Liver (tissue), 9 donors: ENCODE results near the gene COPS7A. TPM values are rescaled to one million over a fixed set of nuclear protein-coding genes. Genes with fewer than 3 reads are reported as not detected.

Experiments
- DNase-seq: peaks from one replicate; pipeline ENCODE4 v3.0.0-alpha.2; 2017; ENCODE audit warnings: low spot score
- H3K27ac ChIP-seq, 2 donors: one replicate each; pipeline ENCODE4 v1.7.0; 2013; ENCODE audit warnings: inconsistent platforms in 2 of 2, low read length in 2 of 2, control low read depth in 1 of 2, low read depth in 1 of 2, mild to moderate bottlenecking in 1 of 2
- H3K27me3 ChIP-seq, 4 donors: one replicate each; pipeline versions ENCODE4 v1.6.1 to v1.7.0; 2013; ENCODE audit warnings: low read length in 3 of 4, inconsistent platforms in 1 of 4, mild to moderate bottlenecking in 1 of 4, moderate library complexity in 1 of 4; ENCODE audit not compliant: control insufficient read depth in 4 of 4, insufficient read depth in 4 of 4
- H3K36me3 ChIP-seq, 4 donors: one replicate each; pipeline versions ENCODE4 v1.6.1 to v1.7.0; 2013; ENCODE audit warnings: low read length in 3 of 4, mild to moderate bottlenecking in 3 of 4, low read depth in 1 of 4, moderate library complexity in 1 of 4; ENCODE audit not compliant: control insufficient read depth in 4 of 4, insufficient read depth in 3 of 4
- H3K4me1 ChIP-seq, 4 donors: one replicate each; pipeline versions ENCODE4 v1.6.1 to v1.7.0; 2013; ENCODE audit warnings: low read length in 3 of 4, mild to moderate bottlenecking in 3 of 4, moderate library complexity in 1 of 4; ENCODE audit not compliant: control insufficient read depth in 4 of 4, insufficient read depth in 4 of 4
- H3K4me3 ChIP-seq, 3 donors: one replicate each; pipeline versions ENCODE4 v1.6.1 to v1.7.0; 2013; ENCODE audit warnings: low read length in 3 of 3, control low read depth in 1 of 3, low read depth in 1 of 3, mild to moderate bottlenecking in 1 of 3
- H3K9ac ChIP-seq, 2 donors: one replicate each; pipeline ENCODE4 v1.7.0; 2013; ENCODE audit warnings: low read length in 2 of 2, mild to moderate bottlenecking in 2 of 2, moderate library complexity in 2 of 2, control low read depth in 1 of 2, low read depth in 1 of 2
- H3K9me3 ChIP-seq, 4 donors: one replicate each; pipeline versions ENCODE4 v1.6.1 to v1.7.0; 2013; ENCODE audit warnings: low read length in 3 of 4; ENCODE audit not compliant: control insufficient read depth in 4 of 4
- EGR1 ChIP-seq, 2 donors: IDR thresholded peaks; 2 replicates each; pipeline ENCODE4 v1.6.1; 2016 to 2018; ENCODE audit warnings: antibody characterized with exemption in 2 of 2, low read depth in 2 of 2
- FOXA1 ChIP-seq: IDR thresholded peaks from 2 replicates; pipeline ENCODE4 v1.6.1; 2016; ENCODE audit warnings: antibody characterized with exemption
- FOXA2 ChIP-seq: IDR thresholded peaks from 2 replicates; pipeline ENCODE4 v1.6.1; 2016; ENCODE audit warnings: antibody characterized with exemption
- GABPA ChIP-seq, 2 donors: IDR thresholded peaks in 1 of 2; conservative IDR thresholded peaks in 1 of 2; 2 replicates each; pipeline ENCODE4 v1.6.1; 2016; ENCODE audit warnings: antibody characterized with exemption in 2 of 2, mild to moderate bottlenecking in 1 of 2, moderate library complexity in 1 of 2
- HNF4A ChIP-seq, 2 donors: conservative IDR thresholded peaks; 2 replicates each; pipeline ENCODE4 v1.6.1; 2016; ENCODE audit warnings: antibody characterized with exemption in 2 of 2, mild to moderate bottlenecking in 2 of 2
- HNF4G ChIP-seq: IDR thresholded peaks from 2 replicates; pipeline ENCODE4 v1.6.1; 2016; ENCODE audit warnings: antibody characterized with exemption
- JUND ChIP-seq, 2 donors: IDR thresholded peaks; 2 replicates each; pipeline ENCODE4 v1.6.1; 2016; ENCODE audit warnings: antibody characterized with exemption in 2 of 2
- NR2F2 ChIP-seq: IDR thresholded peaks from 2 replicates; pipeline ENCODE4 v1.6.1; 2016; ENCODE audit warnings: antibody characterized with exemption
- RAD21 ChIP-seq, 2 donors: IDR thresholded peaks; 2 replicates each; pipeline ENCODE4 v1.6.1; 2016; ENCODE audit warnings: antibody characterized with exemption in 2 of 2, mild to moderate bottlenecking in 2 of 2
- RXRA ChIP-seq, 2 donors: IDR thresholded peaks; 2 replicates each; pipeline ENCODE4 v1.6.1; 2017 to 2018; ENCODE audit warnings: antibody characterized with exemption in 2 of 2, mild to moderate bottlenecking in 1 of 2
- SP1 ChIP-seq: IDR thresholded peaks from 2 replicates; pipeline ENCODE4 v1.6.1; 2018; ENCODE audit warnings: antibody characterized with exemption, mild to moderate bottlenecking
- TAF1 ChIP-seq: conservative IDR thresholded peaks from 2 replicates; pipeline ENCODE4 v1.6.1; 2016; ENCODE audit warnings: antibody characterized with exemption, mild to moderate bottlenecking
- YY1 ChIP-seq: IDR thresholded peaks from 2 replicates; pipeline ENCODE4 v1.6.1; 2016; ENCODE audit warnings: antibody characterized with exemption, mild to moderate bottlenecking
- WGBS: extraction: QIAGEN DNeasy Blood & Tissue Kit; methylation state at CpG from one replicate; pipeline ENCODE4 v1.1.7; 2013; 5-methylcytosine and 5-hydroxymethylcytosine counted together
- polyA plus RNA-seq, 2 donors: library from polyadenylated mRNA; stranded (reverse) in 1 of 2; unstranded in 1 of 2; fragments of 200-250 nt in 1 of 2; fragments of >200 nt in 1 of 2; fragmentation: Nextera tagmentation in 1 of 2; extraction: Ambion mirVana in 1 of 2; gene quantifications; one replicate each; pipeline versions ENCODE4 v1.2.1 to v1.2.3, GENCODE V29; 2013 to 2015
- total RNA-seq, 2 donors: library from RNA; depleted of rRNA; stranded (reverse); fragments of >200 nt; gene quantifications; one replicate each; pipeline ENCODE4 v1.2.3, GENCODE V29; 2014
- TF ChIP-seq, protein P1 (sequence below): IDR thresholded peaks from 2 replicates; pipeline ENCODE4 v1.6.1; 2016; ENCODE audit warnings: antibody characterized with exemption
- TF ChIP-seq, protein P2 (sequence below): IDR thresholded peaks from 2 replicates; pipeline ENCODE4 v1.6.1; 2016; ENCODE audit warnings: antibody characterized with exemption, mild to moderate bottlenecking
- TF ChIP-seq, protein P3 (sequence below): IDR thresholded peaks from 2 replicates; pipeline ENCODE4 v1.6.1; 2016; ENCODE audit warnings: antibody characterized with exemption
- TF ChIP-seq, protein P4 (sequence below): IDR thresholded peaks from 2 replicates; pipeline ENCODE4 v1.6.1; 2016; ENCODE audit warnings: antibody characterized with exemption
- TF ChIP-seq, protein P5 (sequence below): fragments of 150-350 bp; IDR thresholded peaks from 2 replicates; pipeline ENCODE4 v1.5.1; 2017; ENCODE audit warnings: improper control_type of control experiment, low read depth, low read length; ENCODE audit not compliant: missing input control
- donor health status: healthy.
- donor health status: healthy.
- donor health status: healthy.
- donor health status: healthy.
- donor health status: healthy.

Gene COPS7A
- total and polyA plus RNA-seq, 4 donors, result 26.0 to 37.7 (median 32.4) TPM

DNA sequence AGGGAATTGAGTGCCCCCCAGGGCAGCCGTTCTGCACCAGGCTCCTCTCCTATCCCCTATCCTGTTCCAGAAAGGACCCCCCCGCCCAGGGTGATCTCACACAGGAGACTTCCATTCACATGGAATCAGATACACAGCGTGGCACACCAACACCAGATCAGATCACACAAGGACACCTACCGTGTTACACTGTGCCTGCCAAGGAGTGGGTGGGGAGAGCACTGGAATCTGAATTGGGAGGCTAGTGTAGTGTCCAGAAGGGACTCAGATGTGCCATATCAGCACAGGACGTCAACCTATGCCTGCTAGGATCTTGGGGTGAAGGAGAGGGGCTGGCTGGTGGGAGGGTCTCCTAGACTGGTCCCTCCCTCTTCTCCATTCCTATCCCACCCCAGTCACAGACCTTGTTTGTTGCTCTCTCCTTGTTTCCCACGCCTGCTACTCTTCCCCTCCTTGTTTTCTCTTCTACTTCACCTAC lies 44.6 kb downstream of the COPS7A start:
- H3K27ac ChIP-seq, result peak overlapping the region; percentile 88 to 93
- H3K4me1 ChIP-seq, result peaks cover 14 to 69% (median 44%) of the 10 kb centered on the region in 4 donors
- TF ChIP-seq FOXA2, result no peak
- TF ChIP-seq, protein P1, sequence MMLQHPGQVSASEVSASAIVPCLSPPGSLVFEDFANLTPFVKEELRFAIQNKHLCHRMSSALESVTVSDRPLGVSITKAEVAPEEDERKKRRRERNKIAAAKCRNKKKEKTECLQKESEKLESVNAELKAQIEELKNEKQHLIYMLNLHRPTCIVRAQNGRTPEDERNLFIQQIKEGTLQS, result no peak
- TF ChIP-seq FOXA1, result no peak
- no peak for TF ChIP-seq GABPA (IDR thresholded peaks at IDR 0.05 in 1 of 2, conservative IDR thresholded peaks at IDR 0.05 in 1 of 2)
- no peak for TF ChIP-seq TAF1
- no peak for TF ChIP-seq YY1
- TF ChIP-seq, protein P2, sequence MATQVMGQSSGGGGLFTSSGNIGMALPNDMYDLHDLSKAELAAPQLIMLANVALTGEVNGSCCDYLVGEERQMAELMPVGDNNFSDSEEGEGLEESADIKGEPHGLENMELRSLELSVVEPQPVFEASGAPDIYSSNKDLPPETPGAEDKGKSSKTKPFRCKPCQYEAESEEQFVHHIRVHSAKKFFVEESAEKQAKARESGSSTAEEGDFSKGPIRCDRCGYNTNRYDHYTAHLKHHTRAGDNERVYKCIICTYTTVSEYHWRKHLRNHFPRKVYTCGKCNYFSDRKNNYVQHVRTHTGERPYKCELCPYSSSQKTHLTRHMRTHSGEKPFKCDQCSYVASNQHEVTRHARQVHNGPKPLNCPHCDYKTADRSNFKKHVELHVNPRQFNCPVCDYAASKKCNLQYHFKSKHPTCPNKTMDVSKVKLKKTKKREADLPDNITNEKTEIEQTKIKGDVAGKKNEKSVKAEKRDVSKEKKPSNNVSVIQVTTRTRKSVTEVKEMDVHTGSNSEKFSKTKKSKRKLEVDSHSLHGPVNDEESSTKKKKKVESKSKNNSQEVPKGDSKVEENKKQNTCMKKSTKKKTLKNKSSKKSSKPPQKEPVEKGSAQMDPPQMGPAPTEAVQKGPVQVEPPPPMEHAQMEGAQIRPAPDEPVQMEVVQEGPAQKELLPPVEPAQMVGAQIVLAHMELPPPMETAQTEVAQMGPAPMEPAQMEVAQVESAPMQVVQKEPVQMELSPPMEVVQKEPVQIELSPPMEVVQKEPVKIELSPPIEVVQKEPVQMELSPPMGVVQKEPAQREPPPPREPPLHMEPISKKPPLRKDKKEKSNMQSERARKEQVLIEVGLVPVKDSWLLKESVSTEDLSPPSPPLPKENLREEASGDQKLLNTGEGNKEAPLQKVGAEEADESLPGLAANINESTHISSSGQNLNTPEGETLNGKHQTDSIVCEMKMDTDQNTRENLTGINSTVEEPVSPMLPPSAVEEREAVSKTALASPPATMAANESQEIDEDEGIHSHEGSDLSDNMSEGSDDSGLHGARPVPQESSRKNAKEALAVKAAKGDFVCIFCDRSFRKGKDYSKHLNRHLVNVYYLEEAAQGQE, result no peak
- TF ChIP-seq, protein P3, sequence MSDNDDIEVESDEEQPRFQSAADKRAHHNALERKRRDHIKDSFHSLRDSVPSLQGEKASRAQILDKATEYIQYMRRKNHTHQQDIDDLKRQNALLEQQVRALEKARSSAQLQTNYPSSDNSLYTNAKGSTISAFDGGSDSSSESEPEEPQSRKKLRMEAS, result no peak
- TF ChIP-seq JUND (IDR thresholded peaks at IDR 0.05), result no peak
- TF ChIP-seq EGR1 (IDR thresholded peaks at IDR 0.05; ENCODE audit: low read depth in 2 of 2), result no peak
- TF ChIP-seq, protein P4, sequence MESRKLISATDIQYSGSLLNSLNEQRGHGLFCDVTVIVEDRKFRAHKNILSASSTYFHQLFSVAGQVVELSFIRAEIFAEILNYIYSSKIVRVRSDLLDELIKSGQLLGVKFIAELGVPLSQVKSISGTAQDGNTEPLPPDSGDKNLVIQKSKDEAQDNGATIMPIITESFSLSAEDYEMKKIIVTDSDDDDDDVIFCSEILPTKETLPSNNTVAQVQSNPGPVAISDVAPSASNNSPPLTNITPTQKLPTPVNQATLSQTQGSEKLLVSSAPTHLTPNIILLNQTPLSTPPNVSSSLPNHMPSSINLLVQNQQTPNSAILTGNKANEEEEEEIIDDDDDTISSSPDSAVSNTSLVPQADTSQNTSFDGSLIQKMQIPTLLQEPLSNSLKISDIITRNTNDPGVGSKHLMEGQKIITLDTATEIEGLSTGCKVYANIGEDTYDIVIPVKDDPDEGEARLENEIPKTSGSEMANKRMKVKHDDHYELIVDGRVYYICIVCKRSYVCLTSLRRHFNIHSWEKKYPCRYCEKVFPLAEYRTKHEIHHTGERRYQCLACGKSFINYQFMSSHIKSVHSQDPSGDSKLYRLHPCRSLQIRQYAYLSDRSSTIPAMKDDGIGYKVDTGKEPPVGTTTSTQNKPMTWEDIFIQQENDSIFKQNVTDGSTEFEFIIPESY, result no peak
- TF ChIP-seq RAD21 (IDR thresholded peaks at IDR 0.05), result no peak
- TF ChIP-seq, protein P5, sequence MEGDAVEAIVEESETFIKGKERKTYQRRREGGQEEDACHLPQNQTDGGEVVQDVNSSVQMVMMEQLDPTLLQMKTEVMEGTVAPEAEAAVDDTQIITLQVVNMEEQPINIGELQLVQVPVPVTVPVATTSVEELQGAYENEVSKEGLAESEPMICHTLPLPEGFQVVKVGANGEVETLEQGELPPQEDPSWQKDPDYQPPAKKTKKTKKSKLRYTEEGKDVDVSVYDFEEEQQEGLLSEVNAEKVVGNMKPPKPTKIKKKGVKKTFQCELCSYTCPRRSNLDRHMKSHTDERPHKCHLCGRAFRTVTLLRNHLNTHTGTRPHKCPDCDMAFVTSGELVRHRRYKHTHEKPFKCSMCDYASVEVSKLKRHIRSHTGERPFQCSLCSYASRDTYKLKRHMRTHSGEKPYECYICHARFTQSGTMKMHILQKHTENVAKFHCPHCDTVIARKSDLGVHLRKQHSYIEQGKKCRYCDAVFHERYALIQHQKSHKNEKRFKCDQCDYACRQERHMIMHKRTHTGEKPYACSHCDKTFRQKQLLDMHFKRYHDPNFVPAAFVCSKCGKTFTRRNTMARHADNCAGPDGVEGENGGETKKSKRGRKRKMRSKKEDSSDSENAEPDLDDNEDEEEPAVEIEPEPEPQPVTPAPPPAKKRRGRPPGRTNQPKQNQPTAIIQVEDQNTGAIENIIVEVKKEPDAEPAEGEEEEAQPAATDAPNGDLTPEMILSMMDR, result no peak
- no peak for TF ChIP-seq NR2F2
- no peak for TF ChIP-seq SP1
- TF ChIP-seq RXRA (IDR thresholded peaks at IDR 0.05), result no peak
- TF ChIP-seq HNF4G, result no peak
- no peak for TF ChIP-seq HNF4A (conservative IDR thresholded peaks at IDR 0.05)
- H3K36me3 ChIP-seq, result peaks cover 0 to 6% (median 4%) of the 10 kb centered on the region in 4 donors
- WGBS, result 30% methylated on average over 6 of the region's 6 CpGs
- no peaks in the 10 kb centered on the region for H3K27me3 ChIP-seq
- no peak for DNase-seq
- H3K4me3 ChIP-seq, result peak overlapping the region; percentile 84 to 97 (median 86)
- peak overlapping the region in 1 of 2 donors; percentile 40 for H3K9ac ChIP-seq
- H3K9me3 ChIP-seq, result no peaks in the 10 kb centered on the region
